ENCODE measurements around the gene DIP2B. TPM values are rescaled to one million over a fixed set of nuclear protein-coding genes. Genes with fewer than 3 reads are reported as not detected.

Gene DIP2B
- total and polyA plus RNA-seq, 12 donors = 3.0 to 21.5 (median 15.8) TPM

DNA sequence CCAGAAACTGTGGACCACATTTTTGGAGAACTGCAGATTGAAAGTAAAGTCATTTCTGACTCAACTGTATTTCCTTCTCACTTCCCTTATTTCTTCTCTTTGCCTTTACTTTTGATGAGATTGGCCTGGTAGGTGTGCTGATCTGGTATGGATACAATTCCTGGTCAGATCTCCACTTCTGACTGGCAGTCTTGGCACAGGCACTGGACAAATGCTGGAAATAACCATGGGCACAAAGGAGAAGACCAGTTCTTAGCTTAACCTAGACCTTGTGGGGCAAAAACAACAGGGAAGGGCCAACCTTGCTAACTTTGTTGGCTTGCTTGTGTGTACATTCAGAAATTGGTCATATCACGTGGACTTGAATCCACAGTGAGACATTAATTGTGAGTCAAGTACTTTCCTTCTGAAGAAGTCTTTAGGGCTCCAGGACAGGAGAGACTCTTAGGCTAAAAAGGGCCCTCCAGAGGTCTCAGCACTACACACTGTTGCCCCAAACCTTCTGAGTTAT is 75.0 kb downstream of the DIP2B start:
- Histone ChIP-seq H3K27ac (no peak overlapping the region), H3K36me3 (peaks cover 0 to 5% (median 0%) of the 10 kb centered on the region in 9 donors), H3K9me3 (no peaks in the 10 kb centered on the region), H3K27me3 (no peaks in the 10 kb centered on the region), H3K4me3 (no peak overlapping the region), H3K4me1 (peaks cover 4 to 44% (median 33%) of the 10 kb centered on the region in 9 donors)
- DNase-seq = no peak
- TF ChIP-seq CTCF (IDR thresholded peaks at IDR 0.05) = no peak
- intact Hi-C loops (cut with DNase I) = no loop called here
- ATAC-seq = no peak
- 76 to 83% methylated on average over 1 of the region's 1 CpG for WGBS, 2 donors

DNA sequence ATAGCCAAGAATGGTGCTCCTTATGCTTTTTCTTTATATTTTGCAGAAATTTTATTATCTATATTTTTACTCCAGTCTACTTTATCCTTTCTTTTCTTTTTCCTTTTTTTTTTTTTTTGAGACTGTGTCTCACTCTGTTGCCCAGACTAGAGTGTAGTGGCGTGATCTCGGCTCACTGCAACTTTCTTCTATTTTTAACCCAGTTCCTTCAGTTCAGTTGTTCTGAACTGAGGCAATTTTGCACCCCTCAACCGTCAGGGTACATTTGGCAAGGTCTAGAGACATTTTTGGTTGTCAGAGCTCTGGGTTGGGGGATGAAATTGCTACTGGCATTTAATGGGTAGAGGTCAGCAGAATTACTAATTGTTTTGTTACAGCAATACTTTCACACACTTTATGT is 75.7 kb downstream of the DIP2B start:
- TF ChIP-seq CTCF (IDR thresholded peaks at IDR 0.05) = no peak
- intact Hi-C loops (cut with DNase I) = no loop called here
- peaks cover 0 to 37% (median 26%) of the 10 kb centered on the region in 9 donors for H3K4me1 ChIP-seq
- WGBS, 2 donors = 58 to 62% methylated on average over 3 of the region's 3 CpGs
- H3K27ac ChIP-seq = no peak overlapping the region
- DNase-seq = no peak
- no peak for ATAC-seq
- no peaks in the 10 kb centered on the region for H3K9me3 ChIP-seq
- H3K4me3 ChIP-seq = no peak overlapping the region
- no peaks in the 10 kb centered on the region for H3K27me3 ChIP-seq
- peaks cover 0 to 7% (median 0%) of the 10 kb centered on the region in 9 donors for H3K36me3 ChIP-seq

GRCh38 chr12:50581226-50582184 is 76.7 kb downstream of the DIP2B start:
- DNase-seq (no peak), ATAC-seq (peak in 3 of 8 donors; percentile 29 to 40 (median 31))
- 89 to 91% methylated on average over 10 of the region's 10 CpGs for WGBS, 2 donors

More at GRCh38 chr12:50581226-50582184, 76.7 kb downstream of the DIP2B start:
- Histone ChIP-seq H3K27ac (no peak overlapping the region), H3K4me1 (peaks cover 0 to 31% (median 22%) of the 10 kb centered on the region in 9 donors), H3K9me3 (no peaks in the 10 kb centered on the region), H3K27me3 (no peaks in the 10 kb centered on the region), H3K4me3 (no peak overlapping the region), H3K36me3 (peaks cover 0 to 7% (median 0%) of the 10 kb centered on the region in 9 donors)
- intact Hi-C loops (cut with DNase I) = no loop called here
- TF ChIP-seq CTCF (IDR thresholded peaks at IDR 0.05) = no peak
